Endothelial cell of umbilical vein (primary cell): ENCODE results near the gene UBTD2. TPM values are rescaled to one million over a fixed set of nuclear protein-coding genes. Genes with fewer than 3 reads are reported as not detected.

Experiments used
- BruUV-seq: library from RNA; stranded (reverse); fragments of 400-500 nt; replicated peaks from 2 replicates; lab custom pipeline; 2021; lab: Mats Ljungman, UMichigan
- CTCF ChIA-PET: fragments of 300-600, 350-600 bp; sonication (Branson Sonifier 250); formaldehyde crosslinking; loops from one replicate; lab custom pipeline; 2021; ENCODE audit warnings: antibody characterized with exemption, inconsistent platforms; lab: Charles Lee
- POLR2A ChIA-PET: fragments of 300-600, 350-600 bp; sonication (Branson Sonifier 250); formaldehyde crosslinking; loops from one replicate; lab custom pipeline; 2021; ENCODE audit warnings: antibody characterized with exemption, inconsistent platforms; lab: Charles Lee
- DNase-seq: peaks from one replicate; pipeline ENCODE4 v3.0.0-alpha.2; 2011; ENCODE audit warnings: low read depth, low spot score
- FAIRE-seq: peaks from 2 replicates; lab custom pipeline; 2011; peaks lifted over from hg19 to GRCh38; lab: Jason Lieb, UNC
- H2AFZ ChIP-seq: 2 replicates; pipeline ENCODE4 v1.6.0; 2012; ENCODE audit warnings: low read depth, low read length, control low read depth, inconsistent platforms
- H3K27ac ChIP-seq: 2 replicates; pipeline ENCODE4 v1.5.1; 2011; ENCODE audit warnings: low read depth, mild to moderate bottlenecking, control low read depth, low read length, moderate library complexity; ENCODE audit not compliant: insufficient read depth
- H3K27me3 ChIP-seq, 2 experiments: 2 replicates each; pipeline versions ENCODE4 v1.6.0 to v1.6.1; 2011; ENCODE audit warnings: low read length in 2 of 2, mixed read lengths in 1 of 2; ENCODE audit not compliant: control insufficient read depth in 2 of 2, insufficient read depth in 2 of 2
- H3K36me3 ChIP-seq, 2 experiments: 2 replicates in 1 of 2; 3 replicates in 1 of 2; pipeline ENCODE4 v1.5.1; 2011; ENCODE audit warnings: low read length in 2 of 2, mild to moderate bottlenecking in 1 of 2, moderate library complexity in 1 of 2; ENCODE audit not compliant: control insufficient read depth in 2 of 2, insufficient read depth in 2 of 2; ENCODE audit errors: extremely low read depth in 1 of 2
- H3K4me1 ChIP-seq: 3 replicates; pipeline ENCODE4 v1.5.1; 2011; ENCODE audit warnings: mild to moderate bottlenecking, low read length; ENCODE audit not compliant: control insufficient read depth, insufficient read depth; ENCODE audit errors: extremely low read depth
- H3K4me2 ChIP-seq: 2 replicates; pipeline ENCODE4 v1.6.1; 2011; ENCODE audit warnings: low read length, control low read depth, mixed read lengths; ENCODE audit not compliant: insufficient read depth
- H3K4me3 ChIP-seq, 3 experiments: fragments of 200-600 bp in 1 of 3; sonication (generic), shearing (Covaris generic) in 1 of 3; replicated peaks in 1 of 3; 2 replicates each; pipeline ENCODE4 v1.5.1; 2011 to 2016; ENCODE audit warnings: control low read depth in 3 of 3, low read length in 3 of 3, mild to moderate bottlenecking in 2 of 3, inconsistent platforms in 1 of 3, low read depth in 1 of 3, moderate library complexity in 1 of 3; ENCODE audit not compliant: insufficient read depth in 1 of 3
- H3K79me2 ChIP-seq: 2 replicates; pipeline ENCODE4 v1.6.0; 2012; ENCODE audit warnings: low read length, inconsistent platforms; ENCODE audit not compliant: control insufficient read depth, insufficient read depth
- H3K9ac ChIP-seq: replicated peaks from 2 replicates; pipeline ENCODE3; 2011; ENCODE audit warnings: low read length, control low read depth; ENCODE audit not compliant: insufficient read depth; ENCODE audit errors: extremely low read depth
- H3K9me1 ChIP-seq: replicated peaks from 3 replicates; pipeline ENCODE4 v1.6.0; 2011; ENCODE audit warnings: mild to moderate bottlenecking, low read length; ENCODE audit not compliant: control insufficient read depth, insufficient read depth; ENCODE audit errors: extremely low read depth
- H3K9me3 ChIP-seq: replicated peaks from 2 replicates; pipeline ENCODE4 v1.5.1; 2012; ENCODE audit warnings: low read length, inconsistent platforms; ENCODE audit not compliant: control insufficient read depth, insufficient read depth
- H4K20me1 ChIP-seq: replicated peaks from 2 replicates; pipeline ENCODE3; 2011; ENCODE audit warnings: mild to moderate bottlenecking, low read length; ENCODE audit not compliant: control insufficient read depth, insufficient read depth; ENCODE audit errors: extremely low read depth
- CTCF ChIP-seq, 2 donors: IDR thresholded peaks; 1 replicate in 1 of 2; 2 replicates in 1 of 2; pipeline ENCODE4 v1.5.1; 2011; ENCODE audit warnings: low read length in 2 of 2, mild to moderate bottlenecking in 2 of 2, moderate library complexity in 2 of 2, control low read depth in 1 of 2, inconsistent platforms in 1 of 2, low read depth in 1 of 2; ENCODE audit not compliant: insufficient read depth in 1 of 2; ENCODE audit errors: extremely low read depth in 1 of 2
- EZH2 ChIP-seq: IDR thresholded peaks from 2 replicates; pipeline ENCODE4 v1.6.1; 2012; ENCODE audit warnings: borderline replicate concordance, low read depth, mild to moderate bottlenecking, moderate library complexity, low read length, inconsistent platforms; ENCODE audit not compliant: severe bottlenecking
- FOS ChIP-seq: IDR thresholded peaks from 2 replicates; pipeline ENCODE4 v1.6.1; 2011; ENCODE audit warnings: mild to moderate bottlenecking, low read length, moderate library complexity, borderline replicate concordance; ENCODE audit not compliant: insufficient read depth
- GATA2 ChIP-seq: IDR thresholded peaks from 2 replicates; pipeline ENCODE4 v1.7.0; 2011; ENCODE audit warnings: low read depth, mild to moderate bottlenecking, moderate library complexity, mixed read lengths, low read length; ENCODE audit not compliant: insufficient read length, insufficient read depth
- JUN ChIP-seq: IDR thresholded peaks from 2 replicates; pipeline ENCODE4 v1.6.1; 2011; ENCODE audit warnings: borderline replicate concordance, low read depth; ENCODE audit not compliant: insufficient read length, insufficient read depth
- MAX ChIP-seq: IDR thresholded peaks from 2 replicates; pipeline ENCODE4 v1.6.1; 2011; ENCODE audit not compliant: insufficient read depth, insufficient read length
- MYC ChIP-seq: IDR thresholded peaks from one replicate; pipeline ENCODE4 v1.6.1; 2011; ENCODE audit warnings: mild to moderate bottlenecking, low read depth, low read length
- POLR2A ChIP-seq: IDR thresholded peaks from 2 replicates; pipeline ENCODE4 v1.6.1; 2012; ENCODE audit warnings: low read depth, mild to moderate bottlenecking, control low read depth, low read length
- POLR2AphosphoS5 ChIP-seq: IDR thresholded peaks from 2 replicates; pipeline ENCODE4 v1.6.1; 2012; ENCODE audit warnings: low read depth, mild to moderate bottlenecking, control low read depth, low read length, moderate library complexity; ENCODE audit not compliant: insufficient read depth
- dilution Hi-C: fragments of 300-500 bp; cut with MboI; formaldehyde crosslinking; loops from one replicate; pipeline ENCODE4 v1.15.0; 2019; ENCODE audit warnings: low sequenced_read_pairs; ENCODE audit not compliant: extremely low pct_ligation_motif_present
- intact Hi-C: fragments of 100-400 bp; cut with micrococcal nuclease; formaldehyde crosslinking; loops from one replicate; pipeline ENCODE4 v1.10.0; 2022
- polyA plus RNA-seq, 4 experiments: library from polyadenylated mRNA; depleted of rRNA in 3 of 4; stranded (reverse) in 3 of 4; unstranded in 1 of 4; fragments of >200 nt; gene quantifications; 2 replicates each; pipeline versions ENCODE4 v1.2.1 to v1.2.3, GENCODE V29; 2011 to 2012; ENCODE audit warnings: missing spikeins in 1 of 4
- total RNA-seq: library from RNA; stranded (reverse); gene quantifications from 2 replicates; pipeline ENCODE4 v1.2.3, GENCODE V29; 2021

UBTD2 gene
- total and polyA plus RNA-seq, 2 donors (not counting 3 experiments of a cell fraction or from before 2014, with no cell fraction given), result 10.1 to 22.6 TPM

- no peak for TF ChIP-seq GATA2
- TF ChIP-seq POLR2A, result no peak
- H3K27ac ChIP-seq, result no peak overlapping the region
- dilution Hi-C loops, result no loop called here
- no peaks in the 10 kb centered on the region for H3K9me3 ChIP-seq
- no peaks in the 10 kb centered on the region for H3K9me1 ChIP-seq
- H2AFZ ChIP-seq, result no peak overlapping the region
- peaks cover 32% of the 10 kb centered on the region for H3K4me1 ChIP-seq
- no peak overlapping the region for H3K4me2 ChIP-seq
- intact Hi-C loops, result no loop called here
- ChIA-PET CTCF (interaction anchor here (0.6 to 1.2 kb wide), 4 partner anchors 9 to 59 kb away, joined by 3 to 5 read pairs (median 4); no protein-coding TSS in a partner anchor), POLR2A (interaction anchor here (0.7 kb wide), 1 partner anchor 176 kb away, joined by 4 read pairs; the partner anchor contains the start of gene FBXW11)
- BruUV-seq, result no TSS peak
- H3K79me2 ChIP-seq, result peaks cover 19% of the 10 kb centered on the region
- FAIRE-seq (no peak), DNase-seq (no peak)
- H3K36me3 ChIP-seq, result no peaks in the 10 kb centered on the region
- no peaks in the 10 kb centered on the region for H3K27me3 ChIP-seq
- no peak overlapping the region for H3K4me3 ChIP-seq
- no peak overlapping the region for H3K9ac ChIP-seq
- no peaks in the 10 kb centered on the region for H4K20me1 ChIP-seq
Measured at GRCh38 chr5:172182291-172182690, 101.3 kb downstream of the UBTD2 start.

- BruUV-seq, result no TSS peak
- FAIRE-seq, result no peak
Measured at GRCh38 chr5:172180936-172181335, 102.6 kb downstream of the UBTD2 start.

More at GRCh38 chr5:172180936-172181335, 102.6 kb downstream of the UBTD2 start:
- Histone ChIP-seq H2AFZ (no peak overlapping the region), H4K20me1 (no peaks in the 10 kb centered on the region), H3K9ac (no peak overlapping the region), H3K4me2 (no peak overlapping the region), H3K79me2 (peaks cover 8% of the 10 kb centered on the region), H3K9me1 (no peaks in the 10 kb centered on the region), H3K9me3 (no peaks in the 10 kb centered on the region), H3K27ac (no peak overlapping the region), H3K36me3 (no peaks in the 10 kb centered on the region), H3K4me3 (no peak overlapping the region), H3K4me1 (peaks cover 20% of the 10 kb centered on the region), H3K27me3 (no peaks in the 10 kb centered on the region)
- CTCF ChIA-PET, result interaction anchor here (1.9 kb wide), 1 partner anchor 7 kb away, joined by 9 read pairs; the partner anchor contains the start of gene STK10
- intact Hi-C loops, result no loop called here
- TF ChIP-seq GATA2 (no peak), JUN (no peak), POLR2A (no peak), EZH2 (no peak), MAX (no peak), MYC (no peak), FOS (no peak), POLR2AphosphoS5 (no peak), CTCF (IDR thresholded peaks at IDR 0.05; ENCODE audit: extremely low read depth in 1 of 2, insufficient read depth in 1 of 2, low read depth in 1 of 2, low read length in 2 of 2) (no peak)
- dilution Hi-C loops, result no loop called here
- POLR2A ChIA-PET, result no interaction called here
- DNase-seq, result no peak
